Tibial nerve (tissue), 4 donors: ENCODE measurements around the gene TMC6.

ENCODE experiments used
- CTCF ChIP-seq, 5 experiments: fragments of 200-600 bp in 3 of 5; fragments of 450-650 bp in 2 of 5; sonication (generic) in 3 of 5; IDR thresholded peaks; one replicate each; pipeline ENCODE4 v1.5.1; 2016 to 2019; ENCODE audit warnings: antibody characterized with exemption in 5 of 5, mild to moderate bottlenecking in 3 of 5, moderate library complexity in 2 of 5
- EP300 ChIP-seq, 2 donors: sonication (generic); formaldehyde crosslinking; IDR thresholded peaks; one replicate each; pipeline ENCODE4 v1.6.1; 2017; ENCODE audit warnings: antibody characterized with exemption in 2 of 2, mild to moderate bottlenecking in 1 of 2
- POLR2A ChIP-seq, 2 donors: fragments of 450-650 bp; IDR thresholded peaks; one replicate each; pipeline ENCODE4 v1.6.1; 2017; ENCODE audit warnings: antibody characterized with exemption in 2 of 2, mild to moderate bottlenecking in 2 of 2, moderate library complexity in 2 of 2

DNA sequence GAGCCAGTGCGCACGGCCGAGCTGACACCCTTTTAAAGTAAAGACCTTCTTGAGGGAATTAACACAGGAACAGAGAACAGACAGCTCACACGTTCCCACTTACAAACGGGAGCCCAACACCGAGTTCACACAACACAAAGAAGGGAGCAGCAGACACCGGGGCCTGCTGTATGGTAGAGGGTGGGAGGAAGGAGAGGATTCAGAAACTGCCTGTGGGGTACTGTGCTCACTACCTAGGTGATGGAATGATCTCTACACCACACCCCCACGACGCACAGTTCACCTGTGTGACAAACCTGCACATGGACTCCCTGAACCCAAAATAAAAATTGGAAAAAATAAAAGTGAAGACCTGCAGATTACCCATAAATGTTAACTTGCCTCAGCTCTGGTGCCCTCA, 32.5 kb downstream of the TMC6 start:
- TF ChIP-seq POLR2A (IDR thresholded peaks at IDR 0.05) (no peak), CTCF (IDR thresholded peaks at IDR 0.05) (no peak), EP300 (IDR thresholded peaks at IDR 0.05) (no peak)
